NCI-H446 treated with DMSO at 0.1 percent for 48 hours (cell line): ENCODE results near the gene EPPIN.

ENCODE experiments used
- DNase-seq: peaks from one replicate; lab custom pipeline; 2025; lab: John Stamatoyannopoulos, UW

EPPIN gene

GRCh38 chr20:45538209-45538799, 8.9 kb downstream of the EPPIN start:
- DNase-seq, result no peak

- DNase-seq, result no peak
Observed at GRCh38 chr20:45527294-45527693, 19.9 kb downstream of the EPPIN start.

GRCh38 chr20:45523821-45524220, 23.4 kb downstream of the EPPIN start:
- DNase-seq, result no peak

GRCh38 chr20:45518282-45518681, 28.9 kb downstream of the EPPIN start:
- no peak for DNase-seq

- no peak for DNase-seq
Observed at GRCh38 chr20:45515147-45515913, 31.9 kb downstream of the EPPIN start, which contains the start of gene SPINT3. Gene SPINT3 (minus strand): TSS chr20:45515622. CDS start chr20:45515608, 14 bp downstream.

GRCh38 chr20:45510242-45510862, 36.8 kb downstream of the EPPIN start:
- no peak for DNase-seq

GRCh38 chr20:45509091-45509490, 38.1 kb downstream of the EPPIN start:
- DNase-seq, result no peak

- no peak for DNase-seq
Observed at GRCh38 chr20:45508068-45508886, 38.9 kb downstream of the EPPIN start.

- DNase-seq, result no peak
Observed at GRCh38 chr20:45507011-45507820, 40.0 kb downstream of the EPPIN start.

- no peak for DNase-seq
Observed at GRCh38 chr20:45506398-45506797, 40.8 kb downstream of the EPPIN start.

- no peak for DNase-seq
Observed at GRCh38 chr20:45503403-45503802, 43.8 kb downstream of the EPPIN start.

- no peak for DNase-seq
Observed at GRCh38 chr20:45502561-45502960, 44.6 kb downstream of the EPPIN start.

GRCh38 chr20:45501600-45501999, 45.6 kb downstream of the EPPIN start:
- no peak for DNase-seq

GRCh38 chr20:45500022-45500421, 47.2 kb downstream of the EPPIN start:
- no peak for DNase-seq

GRCh38 chr20:45497971-45498494, 49.2 kb downstream of the EPPIN start:
- no peak for DNase-seq

- DNase-seq, result no peak
Observed at GRCh38 chr20:45496166-45496565, 51.0 kb downstream of the EPPIN start.

- no peak for DNase-seq
Observed at GRCh38 chr20:45495501-45495941, 51.7 kb downstream of the EPPIN start.
